H9 (cell line): ENCODE measurements around the gene DIS3L. TPM values are rescaled to one million over a fixed set of nuclear protein-coding genes. Genes with fewer than 3 reads are reported as not detected.

Experiments
- DNase-seq: peaks from one replicate; pipeline ENCODE4 v3.0.0-alpha.2; 2017
- H2AFZ ChIP-seq: one replicate; pipeline ENCODE4 v1.6.1; 2013; ENCODE audit warnings: mild to moderate bottlenecking, low read length, control low read depth, moderate library complexity
- H2AK5ac ChIP-seq: 2 replicates; pipeline ENCODE4 v1.6.1; 2013; ENCODE audit warnings: low read length, control low read depth, mixed read lengths; ENCODE audit not compliant: insufficient read length
- H2BK120ac ChIP-seq: one replicate; pipeline ENCODE4 v1.6.1; 2013; ENCODE audit warnings: low read depth, mild to moderate bottlenecking, low read length, control low read depth, inconsistent platforms; ENCODE audit not compliant: poor library complexity, severe bottlenecking
- H2BK12ac ChIP-seq: 2 replicates; pipeline ENCODE4 v1.6.1; 2013; ENCODE audit warnings: low read length, control low read depth, mixed read lengths, low read depth; ENCODE audit not compliant: insufficient read length
- H2BK15ac ChIP-seq: 2 replicates; pipeline ENCODE4 v1.6.1; 2013; ENCODE audit warnings: low read depth, low read length, control low read depth
- H2BK20ac ChIP-seq: one replicate; pipeline ENCODE4 v1.6.1; 2013; ENCODE audit warnings: low read depth, mild to moderate bottlenecking, low read length, control low read depth, inconsistent platforms; ENCODE audit not compliant: poor library complexity, severe bottlenecking
- H2BK5ac ChIP-seq: 2 replicates; pipeline ENCODE4 v1.6.1; 2013; ENCODE audit warnings: low read length, control low read depth, mixed read lengths; ENCODE audit not compliant: insufficient read length
- H3K14ac ChIP-seq: 2 replicates; pipeline ENCODE4 v1.6.1; 2013; ENCODE audit warnings: low read length, control low read depth; ENCODE audit not compliant: insufficient read depth
- H3K18ac ChIP-seq: 2 replicates; pipeline ENCODE4 v1.6.1; 2013; ENCODE audit warnings: low read depth, mild to moderate bottlenecking, mixed read lengths, low read length, control low read depth; ENCODE audit not compliant: insufficient read length
- H3K23ac ChIP-seq: 2 replicates; pipeline ENCODE4 v1.6.1; 2013; ENCODE audit warnings: low read length, control low read depth, mixed read lengths, low read depth; ENCODE audit not compliant: insufficient read length
- H3K23me2 ChIP-seq: 2 replicates; pipeline ENCODE4 v1.6.1; 2013; ENCODE audit warnings: low read depth, mild to moderate bottlenecking, mixed read lengths, low read length, control low read depth; ENCODE audit not compliant: insufficient read length, poor library complexity, severe bottlenecking
- H3K27ac ChIP-seq: 2 replicates; pipeline ENCODE4 v1.5.1; 2013; ENCODE audit warnings: low read length, control low read depth, mixed read lengths, low read depth; ENCODE audit not compliant: insufficient read length
- H3K27me3 ChIP-seq: 2 replicates; pipeline ENCODE4 v1.6.1; 2013; ENCODE audit warnings: low read length, control low read depth, inconsistent platforms; ENCODE audit not compliant: insufficient read depth
- H3K4ac ChIP-seq: 2 replicates; pipeline ENCODE4 v1.6.1; 2013; ENCODE audit warnings: low read depth, mild to moderate bottlenecking, control low read depth, inconsistent platforms, low read length, moderate library complexity
- H3K4me1 ChIP-seq: 2 replicates; pipeline ENCODE4 v1.6.1; 2013; ENCODE audit warnings: low read length, control low read depth, inconsistent platforms; ENCODE audit not compliant: insufficient read depth
- H3K4me2 ChIP-seq: 2 replicates; pipeline ENCODE4 v1.6.1; 2013; ENCODE audit warnings: low read length, control low read depth, mixed read lengths; ENCODE audit not compliant: insufficient read length, insufficient read depth
- H3K56ac ChIP-seq: 2 replicates; pipeline ENCODE4 v1.6.1; 2013; ENCODE audit warnings: low read depth, mild to moderate bottlenecking, mixed read lengths, low read length, control low read depth; ENCODE audit not compliant: insufficient read length
- H3K79me1 ChIP-seq: 2 replicates; pipeline ENCODE4 v1.6.1; 2013; ENCODE audit warnings: low read depth, mild to moderate bottlenecking, moderate library complexity, low read length, control low read depth, inconsistent platforms; ENCODE audit not compliant: insufficient read depth, poor library complexity, severe bottlenecking
- H3K79me2 ChIP-seq: 2 replicates; pipeline ENCODE4 v1.6.1; 2013; ENCODE audit warnings: low read length, control low read depth, inconsistent platforms; ENCODE audit not compliant: insufficient read depth
- H3K9ac ChIP-seq: 2 replicates; pipeline ENCODE4 v1.6.1; 2013; ENCODE audit warnings: low read length, control low read depth, mixed read lengths; ENCODE audit not compliant: insufficient read length; ENCODE audit errors: extremely low read depth
- H3K9me3 ChIP-seq: one replicate; pipeline ENCODE4 v1.6.1; 2013; ENCODE audit warnings: low read depth, low read length, inconsistent platforms; ENCODE audit not compliant: control insufficient read depth
- H3T11ph ChIP-seq: one replicate; pipeline ENCODE4 v1.6.1; 2013; ENCODE audit warnings: mild to moderate bottlenecking, low read length, control low read depth, inconsistent platforms
- H4K20me1 ChIP-seq: one replicate; pipeline ENCODE4 v1.6.1; 2013; ENCODE audit not compliant: control insufficient read depth, insufficient read length, insufficient read depth
- H4K5ac ChIP-seq: 2 replicates; pipeline ENCODE4 v1.6.1; 2013; ENCODE audit warnings: low read depth, mild to moderate bottlenecking, mixed read lengths, low read length, control low read depth; ENCODE audit not compliant: insufficient read length
- H4K8ac ChIP-seq: replicated peaks from 2 replicates; pipeline ENCODE4 v1.6.1; 2013; ENCODE audit warnings: low read length, control low read depth, mixed read lengths, low read depth; ENCODE audit not compliant: insufficient read length
- H4K91ac ChIP-seq: 2 replicates; pipeline ENCODE4 v1.6.1; 2013; ENCODE audit warnings: low read depth, mild to moderate bottlenecking, moderate library complexity, mixed read lengths, low read length, control low read depth; ENCODE audit not compliant: insufficient read length
- H3K27ac Mint-ChIP-seq, 3 experiments: 2 replicates in 2 of 3; 3 replicates in 1 of 3; pipeline ENCODE4 v1.8.0; 2020 to 2021; ENCODE audit warnings: mixed read lengths in 3 of 3, mild to moderate bottlenecking in 1 of 3, moderate library complexity in 1 of 3
- H3K27me3 Mint-ChIP-seq: 2 replicates; pipeline ENCODE4 v1.8.0; 2021; ENCODE audit warnings: low read depth, mild to moderate bottlenecking, moderate library complexity, mixed read lengths
- H3K36me3 Mint-ChIP-seq, 3 experiments: 2 replicates in 2 of 3; 3 replicates in 1 of 3; pipeline ENCODE4 v1.8.0; 2020 to 2021; ENCODE audit warnings: low read depth in 3 of 3, mixed read lengths in 3 of 3; ENCODE audit not compliant: insufficient read depth in 1 of 3
- H3K4me1 Mint-ChIP-seq, 2 experiments: 2 replicates each; pipeline ENCODE4 v1.8.0; 2020; ENCODE audit warnings: mixed read lengths in 2 of 2
- H3K4me3 Mint-ChIP-seq, 2 experiments: 2 replicates in 1 of 2; 3 replicates in 1 of 2; pipeline ENCODE4 v1.8.0; 2020 to 2021; ENCODE audit warnings: mild to moderate bottlenecking in 2 of 2, mixed read lengths in 2 of 2, moderate library complexity in 1 of 2
- H3K9me3 Mint-ChIP-seq, 2 experiments: 2 replicates in 1 of 2; 3 replicates in 1 of 2; pipeline ENCODE4 v1.8.0; 2020; ENCODE audit warnings: mild to moderate bottlenecking in 2 of 2, mixed read lengths in 2 of 2, moderate library complexity in 1 of 2
- CTCF ChIP-seq: fragments of 200-600 bp; sonication (generic); conservative IDR thresholded peaks from 3 replicates; pipeline ENCODE4 v1.8.0; 2021; ENCODE audit warnings: antibody characterized with exemption, mild to moderate bottlenecking
- WGBS: extraction: QIAGEN DNeasy Blood & Tissue Kit; methylation state at CpG from one replicate; pipeline ENCODE4 v1.1.7; 2013; ENCODE audit warnings: missing lambda C conversion rate, low lambda C conversion rate, mixed read lengths; ENCODE audit not compliant: insufficient read length; ENCODE audit errors: extremely low coverage; 5-methylcytosine and 5-hydroxymethylcytosine counted together
- total RNA-seq: library from RNA; stranded (reverse); gene quantifications from 2 replicates; pipeline ENCODE4 v1.2.1, GENCODE V29; 2021

DIS3L gene
- total RNA-seq, 1 experiment from 2014 or later = 30.2 TPM

- peaks cover 6 to 18% of the 10 kb centered on the region in 2 experiments for H3K4me1 Mint-ChIP-seq
- H3T11ph ChIP-seq = no peak overlapping the region
- H3K36me3 Mint-ChIP-seq = peaks cover 14 to 22% (median 18%) of the 10 kb centered on the region in 3 experiments; a peak in 6 of 7 replicates
- H3K4ac ChIP-seq = no peak overlapping the region
- H3K4me3 Mint-ChIP-seq = peak overlapping the region; percentile 97 to 98
- no peaks in the 10 kb centered on the region; the same call in 1 of the 2 replicates for H3K27me3 Mint-ChIP-seq
- no peaks in the 10 kb centered on the region for H3K27me3 ChIP-seq
- H3K4me2 ChIP-seq = peak overlapping the region; percentile 87
- peaks cover 3% of the 10 kb centered on the region for H3K79me1 ChIP-seq
- peak overlapping the region; percentile 90; the same call in 1 of the 2 replicates for H3K14ac ChIP-seq
- no peak overlapping the region for H4K8ac ChIP-seq
- H2BK120ac ChIP-seq = no peak overlapping the region
- no peak for DNase-seq
- H2BK12ac ChIP-seq = no peak overlapping the region
- no peak for TF ChIP-seq CTCF
- no peaks in the 10 kb centered on the region for H3K9me3 ChIP-seq
- H3K23ac ChIP-seq = no peak overlapping the region
- H4K5ac ChIP-seq = no peak overlapping the region
- H3K27ac ChIP-seq = no peak overlapping the region
- H2BK5ac ChIP-seq = no peak overlapping the region
- no peak overlapping the region for H2BK20ac ChIP-seq
- H4K20me1 ChIP-seq = no peaks in the 10 kb centered on the region
- H2BK15ac ChIP-seq = no peak overlapping the region
- no peaks in the 10 kb centered on the region for H3K4me1 ChIP-seq
- H3K9me3 Mint-ChIP-seq = no peaks in the 10 kb centered on the region; a peak in 1 of 5 replicates
- H3K27ac Mint-ChIP-seq = peak overlapping the region in 2 of 3 experiments; percentile 97 to 100; a peak in 4 of 7 replicates
- H3K56ac ChIP-seq = no peak overlapping the region
- H3K18ac ChIP-seq = no peak overlapping the region
- no peak overlapping the region for H2AFZ ChIP-seq
- H3K23me2 ChIP-seq = peaks cover 4% of the 10 kb centered on the region
- no peaks in the 10 kb centered on the region; the same call in 1 of the 2 replicates for H3K79me2 ChIP-seq
- no CpG with 5 or more reads among the region's 12 CpGs for WGBS
- H2AK5ac ChIP-seq = no peak overlapping the region
- H4K91ac ChIP-seq = no peak overlapping the region
- H3K9ac ChIP-seq = peak overlapping the region; percentile 88
These were observed 62.6 kb downstream of the DIS3L start for GRCh38 chr15:66356077-66356358.
